ENCODE data around the gene ASGR2. TPM values are rescaled to one million over a fixed set of nuclear protein-coding genes. Genes with fewer than 3 reads are reported as not detected.
A peak's percentile ranks its signal among the peaks of the same experiment; 100 is the strongest.

Gene ASGR2
- total and polyA plus RNA-seq, 2 of the 13 experiments (the other 11 are each of a cell fraction or from before 2014, with no cell fraction given), result 320 to 754 TPM

DNA sequence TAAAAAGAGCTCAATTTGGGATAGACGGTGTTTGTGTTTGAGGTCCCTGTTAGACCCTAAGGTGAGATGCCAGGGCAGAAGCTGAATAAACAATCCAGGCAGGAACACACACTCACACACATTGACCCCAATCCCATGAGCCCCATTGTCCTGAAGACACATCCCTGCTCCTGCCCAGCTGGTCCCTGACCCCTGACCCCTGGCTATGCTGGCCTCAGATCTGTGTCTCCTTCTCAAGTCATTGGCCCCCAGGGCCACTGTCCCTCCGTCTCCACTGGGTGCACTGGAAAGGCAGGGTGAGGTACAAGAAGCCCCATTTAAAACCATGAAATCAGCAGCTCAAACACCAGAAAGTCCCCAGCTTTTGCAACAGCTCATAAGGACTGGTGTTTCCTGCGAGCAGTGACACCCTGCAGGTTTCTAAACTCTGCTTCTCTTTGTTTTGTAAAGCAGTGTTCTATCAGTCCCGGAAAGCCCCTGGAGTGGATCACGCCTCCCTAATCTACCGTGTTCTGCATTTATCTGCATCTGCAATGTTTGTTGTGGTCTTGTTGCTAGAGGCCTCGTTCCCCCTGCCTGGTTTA lies 18.0 kb upstream of the ASGR2 start (continued):
- TF ChIP-seq, protein P1, sequence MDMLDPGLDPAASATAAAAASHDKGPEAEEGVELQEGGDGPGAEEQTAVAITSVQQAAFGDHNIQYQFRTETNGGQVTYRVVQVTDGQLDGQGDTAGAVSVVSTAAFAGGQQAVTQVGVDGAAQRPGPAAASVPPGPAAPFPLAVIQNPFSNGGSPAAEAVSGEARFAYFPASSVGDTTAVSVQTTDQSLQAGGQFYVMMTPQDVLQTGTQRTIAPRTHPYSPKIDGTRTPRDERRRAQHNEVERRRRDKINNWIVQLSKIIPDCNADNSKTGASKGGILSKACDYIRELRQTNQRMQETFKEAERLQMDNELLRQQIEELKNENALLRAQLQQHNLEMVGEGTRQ (IDR thresholded peaks at IDR 0.05; ENCODE audit: low read depth, low read length), result no peak
- TF ChIP-seq, protein P1 (CRISPR knock-in tag; IDR thresholded peaks at IDR 0.05; ENCODE audit: borderline replicate concordance), result no peak
- no peak for TF ChIP-seq ZNF792 (CRISPR knock-in tag; IDR thresholded peaks at IDR 0.05)
- TF ChIP-seq, protein P2, sequence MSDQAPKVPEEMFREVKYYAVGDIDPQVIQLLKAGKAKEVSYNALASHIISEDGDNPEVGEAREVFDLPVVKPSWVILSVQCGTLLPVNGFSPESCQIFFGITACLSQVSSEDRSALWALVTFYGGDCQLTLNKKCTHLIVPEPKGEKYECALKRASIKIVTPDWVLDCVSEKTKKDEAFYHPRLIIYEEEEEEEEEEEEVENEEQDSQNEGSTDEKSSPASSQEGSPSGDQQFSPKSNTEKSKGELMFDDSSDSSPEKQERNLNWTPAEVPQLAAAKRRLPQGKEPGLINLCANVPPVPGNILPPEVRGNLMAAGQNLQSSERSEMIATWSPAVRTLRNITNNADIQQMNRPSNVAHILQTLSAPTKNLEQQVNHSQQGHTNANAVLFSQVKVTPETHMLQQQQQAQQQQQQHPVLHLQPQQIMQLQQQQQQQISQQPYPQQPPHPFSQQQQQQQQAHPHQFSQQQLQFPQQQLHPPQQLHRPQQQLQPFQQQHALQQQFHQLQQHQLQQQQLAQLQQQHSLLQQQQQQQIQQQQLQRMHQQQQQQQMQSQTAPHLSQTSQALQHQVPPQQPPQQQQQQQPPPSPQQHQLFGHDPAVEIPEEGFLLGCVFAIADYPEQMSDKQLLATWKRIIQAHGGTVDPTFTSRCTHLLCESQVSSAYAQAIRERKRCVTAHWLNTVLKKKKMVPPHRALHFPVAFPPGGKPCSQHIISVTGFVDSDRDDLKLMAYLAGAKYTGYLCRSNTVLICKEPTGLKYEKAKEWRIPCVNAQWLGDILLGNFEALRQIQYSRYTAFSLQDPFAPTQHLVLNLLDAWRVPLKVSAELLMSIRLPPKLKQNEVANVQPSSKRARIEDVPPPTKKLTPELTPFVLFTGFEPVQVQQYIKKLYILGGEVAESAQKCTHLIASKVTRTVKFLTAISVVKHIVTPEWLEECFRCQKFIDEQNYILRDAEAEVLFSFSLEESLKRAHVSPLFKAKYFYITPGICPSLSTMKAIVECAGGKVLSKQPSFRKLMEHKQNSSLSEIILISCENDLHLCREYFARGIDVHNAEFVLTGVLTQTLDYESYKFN (CRISPR knock-in tag; conservative IDR thresholded peaks at IDR 0.05), result peak; percentile 66
- TF ChIP-seq, protein P3, sequence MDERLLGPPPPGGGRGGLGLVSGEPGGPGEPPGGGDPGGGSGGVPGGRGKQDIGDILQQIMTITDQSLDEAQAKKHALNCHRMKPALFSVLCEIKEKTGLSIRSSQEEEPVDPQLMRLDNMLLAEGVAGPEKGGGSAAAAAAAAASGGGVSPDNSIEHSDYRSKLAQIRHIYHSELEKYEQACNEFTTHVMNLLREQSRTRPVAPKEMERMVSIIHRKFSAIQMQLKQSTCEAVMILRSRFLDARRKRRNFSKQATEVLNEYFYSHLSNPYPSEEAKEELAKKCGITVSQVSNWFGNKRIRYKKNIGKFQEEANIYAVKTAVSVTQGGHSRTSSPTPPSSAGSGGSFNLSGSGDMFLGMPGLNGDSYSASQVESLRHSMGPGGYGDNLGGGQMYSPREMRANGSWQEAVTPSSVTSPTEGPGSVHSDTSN (CRISPR knock-in tag; IDR thresholded peaks at IDR 0.05), result no peak
- no peak for TF ChIP-seq KAT2B (IDR thresholded peaks at IDR 0.05; ENCODE audit: borderline replicate concordance, low read depth, low read length)
- TF ChIP-seq, protein P4, sequence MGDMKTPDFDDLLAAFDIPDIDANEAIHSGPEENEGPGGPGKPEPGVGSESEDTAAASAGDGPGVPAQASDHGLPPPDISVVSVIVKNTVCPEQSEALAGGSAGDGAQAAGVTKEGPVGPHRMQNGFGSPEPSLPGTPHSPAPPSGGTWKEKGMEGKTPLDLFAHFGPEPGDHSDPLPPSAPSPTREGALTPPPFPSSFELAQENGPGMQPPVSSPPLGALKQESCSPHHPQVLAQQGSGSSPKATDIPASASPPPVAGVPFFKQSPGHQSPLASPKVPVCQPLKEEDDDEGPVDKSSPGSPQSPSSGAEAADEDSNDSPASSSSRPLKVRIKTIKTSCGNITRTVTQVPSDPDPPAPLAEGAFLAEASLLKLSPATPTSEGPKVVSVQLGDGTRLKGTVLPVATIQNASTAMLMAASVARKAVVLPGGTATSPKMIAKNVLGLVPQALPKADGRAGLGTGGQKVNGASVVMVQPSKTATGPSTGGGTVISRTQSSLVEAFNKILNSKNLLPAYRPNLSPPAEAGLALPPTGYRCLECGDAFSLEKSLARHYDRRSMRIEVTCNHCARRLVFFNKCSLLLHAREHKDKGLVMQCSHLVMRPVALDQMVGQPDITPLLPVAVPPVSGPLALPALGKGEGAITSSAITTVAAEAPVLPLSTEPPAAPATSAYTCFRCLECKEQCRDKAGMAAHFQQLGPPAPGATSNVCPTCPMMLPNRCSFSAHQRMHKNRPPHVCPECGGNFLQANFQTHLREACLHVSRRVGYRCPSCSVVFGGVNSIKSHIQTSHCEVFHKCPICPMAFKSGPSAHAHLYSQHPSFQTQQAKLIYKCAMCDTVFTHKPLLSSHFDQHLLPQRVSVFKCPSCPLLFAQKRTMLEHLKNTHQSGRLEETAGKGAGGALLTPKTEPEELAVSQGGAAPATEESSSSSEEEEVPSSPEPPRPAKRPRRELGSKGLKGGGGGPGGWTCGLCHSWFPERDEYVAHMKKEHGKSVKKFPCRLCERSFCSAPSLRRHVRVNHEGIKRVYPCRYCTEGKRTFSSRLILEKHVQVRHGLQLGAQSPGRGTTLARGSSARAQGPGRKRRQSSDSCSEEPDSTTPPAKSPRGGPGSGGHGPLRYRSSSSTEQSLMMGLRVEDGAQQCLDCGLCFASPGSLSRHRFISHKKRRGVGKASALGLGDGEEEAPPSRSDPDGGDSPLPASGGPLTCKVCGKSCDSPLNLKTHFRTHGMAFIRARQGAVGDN (CRISPR knock-in tag; IDR thresholded peaks at IDR 0.05), result peak; percentile 67
- TF ChIP-seq CC2D1A (CRISPR knock-in tag; IDR thresholded peaks at IDR 0.05), result no peak
- TF ChIP-seq ZMYM3 (CRISPR knock-in tag; IDR thresholded peaks at IDR 0.05), result peak; percentile 54; the same call in 1 of the 2 replicates
- no peak for TF ChIP-seq ONECUT2 (CRISPR knock-in tag; IDR thresholded peaks at IDR 0.05)
- TF ChIP-seq ZNF274 (CRISPR knock-in tag; IDR thresholded peaks at IDR 0.05), result no peak
- TF ChIP-seq NRL (CRISPR knock-in tag; IDR thresholded peaks at IDR 0.05; ENCODE audit: borderline replicate concordance), result no peak
- TF ChIP-seq KDM4B (CRISPR knock-in tag; IDR thresholded peaks at IDR 0.05), result no peak
- TF ChIP-seq PHF21A (CRISPR knock-in tag; IDR thresholded peaks at IDR 0.05), result peak; percentile 79
- TF ChIP-seq, protein P5, sequence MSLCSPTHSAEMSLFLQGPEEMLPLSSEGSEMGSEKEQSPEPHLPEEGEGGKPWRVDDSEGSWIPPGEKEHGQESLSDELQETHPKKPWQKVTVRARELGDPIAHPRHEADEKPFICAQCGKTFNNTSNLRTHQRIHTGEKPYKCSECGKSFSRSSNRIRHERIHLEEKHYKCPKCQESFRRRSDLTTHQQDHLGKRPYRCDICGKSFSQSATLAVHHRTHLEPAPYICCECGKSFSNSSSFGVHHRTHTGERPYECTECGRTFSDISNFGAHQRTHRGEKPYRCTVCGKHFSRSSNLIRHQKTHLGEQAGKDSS (CRISPR knock-in tag; IDR thresholded peaks at IDR 0.05; ENCODE audit: borderline replicate concordance, low read depth), result no peak
- TF ChIP-seq POLR2A (IDR thresholded peaks at IDR 0.05; ENCODE audit: insufficient read depth in 1 of 2, low read depth in 2 of 2, low read length in 2 of 2), result peak in 1 of 2 experiments; percentile 13; a peak in 1 of 4 replicates
- no peak for TF ChIP-seq PRMT3 (CRISPR knock-in tag; IDR thresholded peaks at IDR 0.05; ENCODE audit: borderline replicate concordance, low read depth)
- no peak for TF ChIP-seq ZNF235 (CRISPR knock-in tag; IDR thresholded peaks at IDR 0.05; ENCODE audit: borderline replicate concordance)
- no peak for TF ChIP-seq MEIS2 (CRISPR knock-in tag; IDR thresholded peaks at IDR 0.05)
